WTC11 (cell line): ENCODE data around the gene PBRM1.

ENCODE experiments used
- CTCF ChIP-seq: fragments of 200-600 bp; IDR thresholded peaks from 2 replicates; pipeline ENCODE4 v1.8.0; 2022; ENCODE audit warnings: antibody characterized with exemption
- EMX1 ChIP-seq: fragments of 250-450 bp; sonication (Bioruptor Pico); IDR thresholded peaks from 2 replicates; pipeline ENCODE4 v1.8.0; 2021; ENCODE audit warnings: mild to moderate bottlenecking
- TEAD4 ChIP-seq: sonication (generic); formaldehyde crosslinking; IDR thresholded peaks from 2 replicates; pipeline ENCODE4 v1.8.0; 2022; ENCODE audit warnings: mild to moderate bottlenecking, missing genetic modification reagents
- ZNF232 ChIP-seq: sonication (generic); formaldehyde crosslinking; IDR thresholded peaks from 2 replicates; pipeline ENCODE4 v1.8.0; 2022; ENCODE audit warnings: mild to moderate bottlenecking, missing genetic modification reagents
- ZSCAN18 ChIP-seq: fragments of 250-450 bp; sonication (Bioruptor Pico); IDR thresholded peaks from 2 replicates; pipeline ENCODE4 v2.1.2; 2022; ENCODE audit warnings: mild to moderate bottlenecking, moderate library complexity

GRCh38 chr3:52532517-52532837 lies 153.2 kb downstream of the PBRM1 start:
- no peak for TF ChIP-seq CTCF
- no peak for TF ChIP-seq ZNF232 (CRISPR knock-in tag)
- no peak for TF ChIP-seq TEAD4 (CRISPR knock-in tag)
- TF ChIP-seq EMX1 (CRISPR knock-in tag), result no peak
- no peak for TF ChIP-seq ZSCAN18 (CRISPR knock-in tag)
